GM21737 (cell line): ENCODE results near the gene SPTLC2.

ENCODE experiments used
- ATAC-seq: cut with Tn5 transposase; IDR thresholded peaks from one replicate; pipeline ENCODE4 v1.9.1; 2021; ENCODE audit warnings: mild to moderate bottlenecking, moderate library complexity; ENCODE audit not compliant: unreplicated experiment

Gene SPTLC2

DNA sequence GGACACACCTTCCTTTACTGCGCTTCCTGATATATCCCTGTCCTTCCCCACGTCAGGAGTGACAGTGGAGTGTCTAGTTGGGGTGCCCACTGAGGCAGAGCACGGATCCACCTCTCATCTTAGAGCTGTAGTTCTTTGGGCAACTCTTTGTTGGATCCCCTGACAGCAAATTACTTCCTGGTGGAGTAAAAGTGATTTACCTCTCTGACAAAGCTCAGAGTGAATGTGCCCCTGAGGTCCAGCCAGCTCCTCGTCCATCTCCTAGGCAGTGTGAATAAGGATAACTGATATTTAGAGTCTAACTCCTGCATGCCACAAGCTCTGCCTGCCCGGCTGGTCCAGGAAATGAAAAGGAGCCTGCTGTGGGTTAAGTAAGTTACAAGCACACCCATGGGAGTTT is 142.5 kb downstream of the SPTLC2 start:
- ATAC-seq = no peak

DNA sequence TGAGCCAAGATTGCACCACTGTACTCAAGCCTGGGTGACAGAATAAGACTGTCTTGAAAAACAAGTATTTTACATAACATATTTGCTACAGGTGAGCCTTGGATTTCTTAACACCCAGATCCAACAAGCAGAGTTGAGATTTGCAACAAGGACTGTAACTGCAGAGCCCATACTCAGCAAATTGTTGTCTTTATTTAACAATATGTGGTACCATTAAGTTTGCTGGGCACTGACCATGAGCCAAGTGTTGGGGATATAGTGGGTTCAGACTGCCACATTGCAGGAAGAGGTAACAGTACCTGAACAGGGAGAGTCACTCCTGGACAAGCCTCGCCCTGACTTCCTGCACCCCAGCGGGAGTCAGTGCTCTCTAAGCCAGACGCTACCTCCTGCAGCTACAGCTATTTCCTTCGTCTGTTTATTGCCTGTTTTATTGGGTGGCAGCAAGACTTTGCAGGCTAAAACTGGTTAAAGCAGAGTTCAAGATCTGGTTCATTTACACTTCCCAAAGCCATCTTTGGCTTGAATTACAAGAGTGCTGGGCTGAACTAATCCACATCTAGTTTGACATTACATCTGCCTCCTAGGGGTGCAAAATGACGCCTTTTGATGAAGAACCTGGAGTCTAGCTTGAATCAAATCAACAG is 146.1 kb downstream of the SPTLC2 start:
- ATAC-seq = no peak

DNA sequence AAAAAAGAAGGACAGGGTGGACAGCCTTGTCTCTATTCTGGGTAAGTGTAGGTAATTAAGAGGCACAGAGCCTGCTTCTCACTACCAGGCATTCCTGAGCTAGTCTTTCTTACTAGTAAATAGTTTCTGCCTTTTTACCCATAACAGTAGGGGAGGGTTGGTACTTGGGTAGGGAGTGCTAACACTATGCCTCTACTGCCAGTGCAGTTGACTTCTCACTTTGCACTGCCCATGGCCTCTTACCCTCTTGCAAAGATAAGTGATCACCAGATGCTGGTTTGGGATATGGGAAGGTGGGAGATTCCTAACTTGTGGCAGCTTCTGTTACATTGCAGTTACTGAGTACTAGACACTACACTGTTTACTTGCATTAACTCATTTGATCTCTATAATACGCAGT is 146.9 kb downstream of the SPTLC2 start:
- no peak for ATAC-seq

GRCh38 chr14:77469067-77469505 is 147.4 kb downstream of the SPTLC2 start:
- no peak for ATAC-seq

GRCh38 chr14:77467801-77468200 is 148.6 kb downstream of the SPTLC2 start:
- no peak for ATAC-seq

DNA sequence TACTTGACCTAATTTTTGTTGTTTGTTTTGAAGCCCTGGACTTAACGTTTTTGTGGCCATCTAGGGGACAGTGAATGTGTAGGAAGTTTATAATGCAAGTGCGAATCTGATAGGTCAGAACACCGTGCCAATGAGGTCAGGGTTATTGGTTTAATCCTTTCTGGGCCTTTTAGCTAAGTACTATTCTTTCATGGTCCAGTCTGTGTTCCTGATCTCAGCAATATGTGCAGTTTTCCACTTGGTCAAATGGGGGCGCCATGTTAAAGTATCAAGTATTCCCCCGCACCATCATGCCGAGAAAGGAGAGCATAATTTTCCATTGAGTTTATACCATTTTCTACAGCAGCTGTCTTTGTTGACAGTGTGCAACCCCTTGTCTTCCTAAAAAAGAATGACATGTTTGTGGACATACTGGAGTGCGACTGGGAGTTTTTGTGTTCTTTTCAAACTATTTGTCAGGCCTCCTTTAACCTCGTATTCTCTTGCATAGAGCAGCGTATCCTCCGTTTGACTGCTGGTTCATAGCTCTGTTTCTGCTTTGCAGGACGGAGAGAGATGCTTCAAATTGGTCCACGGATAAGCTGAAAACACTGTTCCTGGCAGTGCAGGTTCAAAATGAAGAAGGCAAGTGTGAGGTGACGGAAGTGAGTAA is 157.2 kb downstream of the SPTLC2 start:
- no peak for ATAC-seq

GRCh38 chr14:77458249-77458950 is 158.0 kb downstream of the SPTLC2 start:
- ATAC-seq = peak; percentile 19

GRCh38 chr14:77457522-77458248 is 158.8 kb downstream of the SPTLC2 start, which contains the start of the genes AHSA1 and VIPAS39:
Gene AHSA1 (plus strand): TSS chr14:77458093. CDS start chr14:77458190, 97 bp downstream.
Gene VIPAS39 (minus strand): TSS chr14:77457601. CDS start chr14:77454102, 3,499 bp downstream.
- ATAC-seq = peak; percentile 89

GRCh38 chr14:77457115-77457521 is 159.3 kb downstream of the SPTLC2 start:
- ATAC-seq = peak; percentile 7
